LNCaP clone FGC (cell line): Measurements from ENCODE around the gene GRIN2A.

Experiments
- DNase-seq: peaks from one replicate; pipeline ENCODE4 v3.0.0-alpha.2; 2011; ENCODE audit warnings: low read depth
- H3K4me3 ChIP-seq: 2 replicates; pipeline ENCODE4 v1.5.1; 2011; ENCODE audit warnings: mild to moderate bottlenecking, low read depth, low read length, control low read depth
- TF ChIP-seq, protein P1 (sequence below): IDR thresholded peaks from 2 replicates; pipeline ENCODE4 v1.5.1; 2012; ENCODE audit warnings: mild to moderate bottlenecking; ENCODE audit not compliant: control insufficient read depth, insufficient read depth; ENCODE audit errors: extremely low read depth

Gene GRIN2A

DNA sequence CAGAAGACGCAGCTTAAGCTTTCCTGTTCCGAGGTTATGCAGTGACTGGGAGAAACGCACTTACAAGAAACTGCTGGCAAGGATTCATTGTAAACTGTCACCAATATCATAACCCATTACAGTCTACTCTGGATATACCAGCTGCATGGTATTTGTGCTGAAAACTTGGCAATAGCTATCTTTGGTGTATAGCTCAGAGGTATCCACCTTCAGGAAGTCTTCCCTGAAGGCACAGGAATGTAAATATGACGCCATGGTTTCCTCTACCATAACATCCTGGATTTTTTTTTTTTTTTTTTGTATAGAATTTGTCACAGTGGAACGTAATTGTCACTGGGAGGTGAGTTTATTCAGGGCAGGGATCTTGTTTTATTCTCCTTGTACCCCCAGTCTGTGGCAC lies 406.2 kb downstream of the GRIN2A start:
- DNase-seq = no peak
- TF ChIP-seq, protein P1, sequence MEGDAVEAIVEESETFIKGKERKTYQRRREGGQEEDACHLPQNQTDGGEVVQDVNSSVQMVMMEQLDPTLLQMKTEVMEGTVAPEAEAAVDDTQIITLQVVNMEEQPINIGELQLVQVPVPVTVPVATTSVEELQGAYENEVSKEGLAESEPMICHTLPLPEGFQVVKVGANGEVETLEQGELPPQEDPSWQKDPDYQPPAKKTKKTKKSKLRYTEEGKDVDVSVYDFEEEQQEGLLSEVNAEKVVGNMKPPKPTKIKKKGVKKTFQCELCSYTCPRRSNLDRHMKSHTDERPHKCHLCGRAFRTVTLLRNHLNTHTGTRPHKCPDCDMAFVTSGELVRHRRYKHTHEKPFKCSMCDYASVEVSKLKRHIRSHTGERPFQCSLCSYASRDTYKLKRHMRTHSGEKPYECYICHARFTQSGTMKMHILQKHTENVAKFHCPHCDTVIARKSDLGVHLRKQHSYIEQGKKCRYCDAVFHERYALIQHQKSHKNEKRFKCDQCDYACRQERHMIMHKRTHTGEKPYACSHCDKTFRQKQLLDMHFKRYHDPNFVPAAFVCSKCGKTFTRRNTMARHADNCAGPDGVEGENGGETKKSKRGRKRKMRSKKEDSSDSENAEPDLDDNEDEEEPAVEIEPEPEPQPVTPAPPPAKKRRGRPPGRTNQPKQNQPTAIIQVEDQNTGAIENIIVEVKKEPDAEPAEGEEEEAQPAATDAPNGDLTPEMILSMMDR = no peak
- no peak overlapping the region for H3K4me3 ChIP-seq

DNA sequence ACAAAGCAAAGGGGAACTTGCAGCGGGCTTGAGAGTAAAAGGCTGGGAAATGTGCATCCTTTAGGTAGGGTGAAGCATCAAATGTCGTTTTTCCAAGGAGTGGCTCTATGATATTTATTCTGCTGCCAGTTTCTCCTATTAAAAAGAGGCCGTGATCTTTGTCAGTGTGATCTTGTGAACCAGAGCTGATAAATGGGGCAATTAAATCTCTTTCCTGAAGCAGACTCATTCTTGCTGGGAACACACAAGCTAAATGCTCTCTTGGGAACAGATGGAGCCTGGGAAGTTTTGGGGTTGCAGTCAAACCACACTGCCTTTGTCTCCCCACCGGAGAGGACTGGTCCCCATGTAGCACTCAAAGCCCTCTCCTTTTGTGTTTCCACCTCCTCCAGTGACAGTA lies 408.9 kb downstream of the GRIN2A start:
- no peak overlapping the region for H3K4me3 ChIP-seq
- DNase-seq = no peak
- TF ChIP-seq, protein P1 = no peak

DNA sequence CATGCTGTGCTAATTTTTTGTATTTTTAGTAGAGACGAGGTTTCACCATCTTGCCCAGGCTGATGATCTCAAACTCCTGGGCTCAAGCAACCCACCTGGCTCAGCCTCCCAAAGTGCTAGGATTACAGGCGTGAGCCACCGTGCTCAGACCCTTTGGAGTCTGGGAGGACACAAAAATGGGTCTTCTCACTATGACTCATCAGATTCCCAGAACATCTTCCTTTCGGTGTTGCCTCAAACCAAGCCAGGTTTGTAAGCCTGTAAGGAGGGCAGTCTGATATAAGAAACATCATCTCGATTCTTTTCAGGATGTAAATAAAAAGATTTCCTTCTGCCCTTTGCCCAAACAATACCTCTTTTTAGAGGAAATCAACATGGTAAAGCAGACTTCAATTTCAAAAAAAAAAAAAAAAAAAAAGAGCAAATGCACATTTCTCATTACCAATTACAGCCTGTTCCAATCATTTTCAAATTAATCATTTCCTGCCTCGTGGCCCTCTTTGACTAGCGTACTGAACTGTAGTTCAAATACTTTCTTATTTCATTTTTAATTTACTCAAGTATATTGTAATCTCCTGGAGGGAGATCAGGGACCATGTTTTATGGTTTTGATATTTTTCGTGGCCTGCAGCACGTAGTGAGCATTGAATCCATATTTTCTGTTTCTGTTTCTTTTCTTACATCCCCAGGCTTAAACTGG lies 409.6 kb downstream of the GRIN2A start:
- TF ChIP-seq, protein P1 = no peak
- H3K4me3 ChIP-seq = no peak overlapping the region
- DNase-seq = no peak

DNA sequence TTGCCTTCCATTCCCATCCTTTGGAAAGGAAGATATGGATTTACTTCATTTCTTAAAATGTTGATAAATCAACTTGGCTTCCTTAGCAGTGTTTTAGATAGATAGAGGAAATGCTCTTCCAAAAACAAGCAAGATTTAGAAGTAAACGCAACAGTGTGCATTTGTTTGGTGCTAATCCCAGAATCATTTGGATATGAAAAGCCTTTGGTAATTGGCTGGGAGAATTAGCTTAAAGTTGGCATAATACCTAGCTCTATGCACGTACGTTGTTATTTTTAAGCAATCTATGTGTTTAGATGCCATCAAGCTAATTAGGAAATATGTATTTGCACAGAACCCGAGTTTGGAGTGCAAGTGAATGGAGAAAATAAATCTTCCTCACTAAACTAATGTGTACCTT lies 415.3 kb downstream of the GRIN2A start:
- H3K4me3 ChIP-seq = no peak overlapping the region
- no peak for DNase-seq
- TF ChIP-seq, protein P1 = no peak

DNA sequence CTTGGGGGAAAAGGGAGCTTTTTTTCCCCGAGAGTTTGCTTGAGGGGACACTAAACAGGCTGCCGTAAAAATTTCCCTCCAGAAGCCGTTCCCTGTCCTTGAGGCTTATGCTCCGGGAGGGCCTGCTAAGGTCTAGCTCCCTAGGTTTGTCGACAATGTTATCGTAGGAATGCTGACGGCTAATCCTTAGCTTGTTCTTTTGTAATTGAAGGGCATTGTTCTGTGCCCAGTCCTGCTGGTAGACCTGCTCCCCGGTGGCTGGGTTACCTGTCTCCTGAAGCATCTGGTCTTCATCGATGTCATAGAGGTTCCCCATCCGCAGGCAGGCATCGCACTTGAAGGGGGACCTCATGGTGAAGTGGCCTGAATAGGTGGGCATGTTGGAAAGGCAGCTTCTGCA lies 418.7 kb downstream of the GRIN2A start:
- no peak for DNase-seq
- TF ChIP-seq, protein P1 = no peak
- no peak overlapping the region for H3K4me3 ChIP-seq

DNA sequence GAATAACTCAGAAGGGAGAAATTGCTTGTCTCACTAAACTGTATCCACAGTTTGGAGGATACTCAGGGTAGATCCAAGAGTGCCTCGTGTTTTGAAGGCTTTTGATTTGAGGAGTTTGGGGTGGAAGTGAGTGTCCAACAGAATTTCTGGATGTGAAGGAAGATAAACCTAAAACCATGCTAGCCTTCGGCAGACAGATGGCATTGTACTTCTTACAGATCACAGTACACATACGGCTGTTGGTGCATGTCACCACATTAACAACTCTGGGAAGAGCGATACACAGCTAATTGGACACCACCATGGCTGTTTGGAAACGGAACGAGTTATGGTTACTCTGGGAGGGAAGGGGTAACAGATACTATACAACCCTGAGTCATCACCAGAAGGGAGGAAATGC lies 420.4 kb downstream of the GRIN2A start:
- DNase-seq = no peak
- no peak overlapping the region for H3K4me3 ChIP-seq
- TF ChIP-seq, protein P1 = no peak

DNA sequence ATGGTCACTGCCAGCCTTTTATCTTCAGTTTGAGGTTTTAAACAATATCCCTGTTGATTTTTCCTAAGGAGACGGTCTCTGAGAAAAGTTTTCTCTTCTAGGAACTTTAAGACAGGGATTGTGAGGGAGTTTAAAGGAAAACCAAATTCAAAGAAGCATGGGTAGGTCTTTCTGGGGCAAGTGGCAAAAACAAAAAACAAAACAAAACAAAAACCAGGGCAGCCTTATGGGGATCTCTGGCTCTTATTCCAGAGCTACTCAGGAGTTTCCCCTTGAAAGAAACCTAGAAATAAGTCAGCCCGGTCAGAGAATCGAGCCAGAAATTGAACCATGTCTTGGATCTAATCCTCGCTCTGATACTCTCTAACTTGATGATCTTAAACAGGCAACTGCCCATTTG lies 424.5 kb downstream of the GRIN2A start:
- H3K4me3 ChIP-seq = no peak overlapping the region
- TF ChIP-seq, protein P1 = no peak
- no peak for DNase-seq
